Tibial nerve (tissue), 4 donors: ENCODE results near the gene CASZ1.

ENCODE experiments used
- CTCF ChIP-seq, 5 experiments: fragments of 200-600 bp in 3 of 5; fragments of 450-650 bp in 2 of 5; sonication (generic) in 3 of 5; IDR thresholded peaks; one replicate each; pipeline ENCODE4 v1.5.1; 2016 to 2019; ENCODE audit warnings: antibody characterized with exemption in 5 of 5, mild to moderate bottlenecking in 3 of 5, moderate library complexity in 2 of 5
- EP300 ChIP-seq, 2 donors: sonication (generic); formaldehyde crosslinking; IDR thresholded peaks; one replicate each; pipeline ENCODE4 v1.6.1; 2017; ENCODE audit warnings: antibody characterized with exemption in 2 of 2, mild to moderate bottlenecking in 1 of 2
- POLR2A ChIP-seq, 2 donors: fragments of 450-650 bp; IDR thresholded peaks; one replicate each; pipeline ENCODE4 v1.6.1; 2017; ENCODE audit warnings: antibody characterized with exemption in 2 of 2, mild to moderate bottlenecking in 2 of 2, moderate library complexity in 2 of 2

- TF ChIP-seq CTCF (IDR thresholded peaks at IDR 0.05): no peak
- no peak for TF ChIP-seq POLR2A (IDR thresholded peaks at IDR 0.05)
- TF ChIP-seq EP300 (IDR thresholded peaks at IDR 0.05): no peak
These were observed 98.8 kb downstream of the CASZ1 start for GRCh38 chr1:10697621-10698160.
